Hepatocyte (in vitro differentiated cells): Measurements from ENCODE around the gene MAB21L4. TPM values are rescaled to one million over a fixed set of nuclear protein-coding genes. Genes with fewer than 3 reads are reported as not detected.

Experiments
- DNase-seq: peaks from one replicate; pipeline ENCODE4 v3.0.0-alpha.2; 2016; ENCODE audit warnings: low spot score
- H2AFZ ChIP-seq: fragments of 200-600 bp; sonication (generic); 2 replicates; pipeline ENCODE4 v1.6.0; 2016; ENCODE audit warnings: antibody characterized with exemption, mild to moderate bottlenecking
- H3K27ac ChIP-seq: fragments of 200-600 bp; sonication (generic); 2 replicates; pipeline ENCODE4 v1.5.1; 2016; ENCODE audit warnings: mild to moderate bottlenecking
- H3K27me3 ChIP-seq: fragments of 200-600 bp; sonication (generic); 2 replicates; pipeline ENCODE4 v1.6.1; 2016
- H3K36me3 ChIP-seq: fragments of 200-600 bp; sonication (generic); replicated peaks from 2 replicates; pipeline ENCODE4 v1.5.1; 2016; ENCODE audit warnings: low read depth; ENCODE audit not compliant: insufficient read depth
- H3K4me1 ChIP-seq: fragments of 200-600 bp; sonication (generic); 2 replicates; pipeline ENCODE4 v1.5.1; 2016; ENCODE audit warnings: mild to moderate bottlenecking, moderate library complexity; ENCODE audit not compliant: insufficient read depth
- H3K4me2 ChIP-seq: fragments of 200-600 bp; sonication (generic); 2 replicates; pipeline ENCODE4 v1.6.0; 2016
- H3K4me3 ChIP-seq: fragments of 200-600 bp; sonication (generic); 2 replicates; pipeline ENCODE4 v1.5.1; 2016; ENCODE audit warnings: mild to moderate bottlenecking
- H3K79me2 ChIP-seq: fragments of 200-600 bp; sonication (generic); 2 replicates; pipeline ENCODE4 v1.6.0; 2017; ENCODE audit warnings: mild to moderate bottlenecking
- H3K9me2 ChIP-seq: fragments of 200-600 bp; sonication (generic); replicated peaks from 2 replicates; pipeline ENCODE4 v1.6.0; 2017; ENCODE audit warnings: mild to moderate bottlenecking; ENCODE audit not compliant: insufficient read depth
- H3K9me3 ChIP-seq: fragments of 200-600 bp; sonication (generic); 2 replicates; pipeline ENCODE4 v1.5.1; 2016; ENCODE audit warnings: low read depth, mild to moderate bottlenecking
- H4K20me1 ChIP-seq: fragments of 200-600 bp; sonication (generic); 2 replicates; pipeline ENCODE4 v1.6.0; 2016; ENCODE audit warnings: mild to moderate bottlenecking; ENCODE audit not compliant: insufficient read depth, poor library complexity, severe bottlenecking
- EZH2 ChIP-seq: fragments of 200-600 bp; sonication (generic); IDR thresholded peaks from 2 replicates; pipeline ENCODE4 v1.6.1; 2016; ENCODE audit warnings: antibody characterized with exemption, mild to moderate bottlenecking, borderline replicate concordance
- EZH2phosphoT487 ChIP-seq: fragments of 200-600 bp; sonication (generic); IDR thresholded peaks from one replicate; pipeline ENCODE4 v1.6.1; 2018; ENCODE audit warnings: antibody characterized with exemption, mild to moderate bottlenecking, low read depth, moderate library complexity; ENCODE audit not compliant: unreplicated experiment, severe bottlenecking
- WGBS: methylation state at CpG from one replicate; pipeline ENCODE4 v1.1.6; 2016; ENCODE audit warnings: low lambda C conversion rate; ENCODE audit errors: missing lambda C conversion rate; 5-methylcytosine and 5-hydroxymethylcytosine counted together
- polyA plus RNA-seq: library from polyadenylated mRNA; unstranded; fragments of >200 nt; fragmentation: Nextera tagmentation; extraction: Ambion mirVana; gene quantifications from 2 replicates; pipeline ENCODE4 v1.2.1, GENCODE V29; 2016
- total RNA-seq: library from RNA; depleted of rRNA; stranded (reverse); fragments of >200 nt; gene quantifications from 2 replicates; pipeline ENCODE4 v1.2.3, GENCODE V29; 2014
- TF ChIP-seq, protein P1 (sequence below): fragments of 200-600 bp; sonication (generic); IDR thresholded peaks from 2 replicates; pipeline ENCODE4 v1.5.1; 2016; ENCODE audit warnings: antibody characterized with exemption, mild to moderate bottlenecking; ENCODE audit not compliant: poor library complexity

Gene MAB21L4
- total and polyA plus RNA-seq, 2 experiments from 2014 or later = 11.5 to 34.5 TPM

DNA sequence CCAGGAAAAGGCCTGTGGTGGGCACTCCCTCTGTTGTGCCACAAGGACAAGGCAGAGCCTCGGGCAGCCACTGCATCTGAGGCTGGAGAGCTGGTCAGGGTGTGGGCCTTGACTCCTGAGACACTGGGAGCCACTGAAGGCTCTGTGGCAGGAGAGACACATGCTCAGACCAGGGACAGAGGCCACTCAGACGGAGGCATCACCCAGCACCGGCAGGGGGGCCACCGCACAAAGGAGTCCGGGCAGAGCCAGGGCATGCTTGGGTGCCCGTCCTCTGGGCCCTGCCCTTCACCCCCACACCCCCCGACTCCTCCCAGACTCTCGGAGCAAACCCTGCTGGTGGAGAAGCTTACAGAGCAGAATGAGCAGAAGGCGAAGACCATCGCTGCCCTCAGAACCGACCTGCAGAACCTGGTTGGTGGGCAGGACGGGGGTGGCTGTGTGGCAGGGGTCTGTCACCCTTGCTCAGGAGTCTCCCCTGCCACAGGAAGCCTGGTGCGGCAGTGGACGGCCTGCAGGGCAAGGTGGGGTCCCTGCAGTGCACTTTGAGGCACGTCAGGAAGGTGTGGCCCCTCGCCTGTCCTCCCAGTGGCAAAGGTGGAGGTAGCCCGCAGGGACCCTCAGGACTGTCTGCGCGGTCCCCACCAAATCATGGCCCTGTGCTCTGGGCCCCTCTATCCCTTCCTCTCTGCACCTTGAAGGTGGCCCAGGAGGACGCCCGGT is 36.2 kb upstream of the MAB21L4 start:
- Histone ChIP-seq H3K9me3 (no peaks in the 10 kb centered on the region), H3K4me1 (no peaks in the 10 kb centered on the region), H2AFZ (no peak overlapping the region), H3K4me3 (no peak overlapping the region), H3K36me3 (no peaks in the 10 kb centered on the region), H3K27ac (no peak overlapping the region), H3K79me2 (no peaks in the 10 kb centered on the region), H3K4me2 (no peak overlapping the region), H3K27me3 (no peaks in the 10 kb centered on the region), H3K9me2 (no peaks in the 10 kb centered on the region), H4K20me1 (no peaks in the 10 kb centered on the region)
- 93% methylated on average over 21 of the region's 21 CpGs for WGBS
- no peak for DNase-seq
- TF ChIP-seq EZH2 (no peak), EZH2phosphoT487 (no peak)
- TF ChIP-seq, protein P1, sequence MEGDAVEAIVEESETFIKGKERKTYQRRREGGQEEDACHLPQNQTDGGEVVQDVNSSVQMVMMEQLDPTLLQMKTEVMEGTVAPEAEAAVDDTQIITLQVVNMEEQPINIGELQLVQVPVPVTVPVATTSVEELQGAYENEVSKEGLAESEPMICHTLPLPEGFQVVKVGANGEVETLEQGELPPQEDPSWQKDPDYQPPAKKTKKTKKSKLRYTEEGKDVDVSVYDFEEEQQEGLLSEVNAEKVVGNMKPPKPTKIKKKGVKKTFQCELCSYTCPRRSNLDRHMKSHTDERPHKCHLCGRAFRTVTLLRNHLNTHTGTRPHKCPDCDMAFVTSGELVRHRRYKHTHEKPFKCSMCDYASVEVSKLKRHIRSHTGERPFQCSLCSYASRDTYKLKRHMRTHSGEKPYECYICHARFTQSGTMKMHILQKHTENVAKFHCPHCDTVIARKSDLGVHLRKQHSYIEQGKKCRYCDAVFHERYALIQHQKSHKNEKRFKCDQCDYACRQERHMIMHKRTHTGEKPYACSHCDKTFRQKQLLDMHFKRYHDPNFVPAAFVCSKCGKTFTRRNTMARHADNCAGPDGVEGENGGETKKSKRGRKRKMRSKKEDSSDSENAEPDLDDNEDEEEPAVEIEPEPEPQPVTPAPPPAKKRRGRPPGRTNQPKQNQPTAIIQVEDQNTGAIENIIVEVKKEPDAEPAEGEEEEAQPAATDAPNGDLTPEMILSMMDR = no peak

DNA sequence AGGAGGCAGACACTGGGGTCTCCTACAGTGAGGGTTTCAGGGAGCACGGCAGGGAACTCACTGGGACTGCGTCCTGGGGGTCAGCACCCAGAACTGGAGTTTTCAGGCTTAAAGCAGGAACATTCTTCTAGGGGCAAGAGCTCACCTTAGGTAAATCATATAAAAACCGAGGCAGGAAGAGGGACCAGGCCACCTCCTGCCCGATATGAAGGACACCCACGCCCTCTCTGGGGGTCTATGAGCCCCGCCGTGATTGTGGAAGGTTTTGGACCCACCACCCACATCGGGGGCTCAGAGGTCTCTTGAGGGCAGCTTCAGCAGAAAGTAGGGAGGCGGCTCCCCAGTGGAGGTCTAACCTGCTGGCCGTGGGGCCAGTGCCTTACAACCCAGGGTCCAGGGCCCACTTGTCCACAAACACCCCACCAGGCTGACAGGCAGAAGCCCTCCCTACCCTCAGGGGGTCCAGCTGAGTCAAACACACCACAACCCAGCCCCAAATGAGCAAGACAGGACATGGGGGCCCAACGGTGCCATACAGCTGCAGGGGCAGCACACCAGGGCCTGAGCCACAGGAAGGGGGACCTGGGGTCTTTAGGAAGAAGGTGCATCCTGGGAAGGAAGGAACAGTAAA is 35.5 kb upstream of the MAB21L4 start:
- no peaks in the 10 kb centered on the region for H3K4me1 ChIP-seq
- 87% methylated on average over 11 of the region's 11 CpGs for WGBS
- DNase-seq = no peak

GRCh38 chr2:240930631-240931318 is 34.8 kb upstream of the MAB21L4 start:
- DNase-seq = no peak
- Histone ChIP-seq H3K4me3 (no peak overlapping the region), H3K9me3 (no peaks in the 10 kb centered on the region), H3K4me1 (no peaks in the 10 kb centered on the region), H3K27me3 (no peaks in the 10 kb centered on the region), H3K4me2 (no peak overlapping the region), H3K79me2 (no peaks in the 10 kb centered on the region), H2AFZ (no peak overlapping the region), H4K20me1 (no peaks in the 10 kb centered on the region), H3K36me3 (no peaks in the 10 kb centered on the region), H3K27ac (no peak overlapping the region), H3K9me2 (no peaks in the 10 kb centered on the region)
- 91% methylated on average over 26 of the region's 26 CpGs for WGBS
- TF ChIP-seq EZH2phosphoT487 (no peak), EZH2 (no peak)
- TF ChIP-seq, protein P1 = no peak

More for the DNA sequence above, 35.5 kb upstream of the MAB21L4 start:
- Histone ChIP-seq H3K27me3 (no peaks in the 10 kb centered on the region), H3K4me3 (no peak overlapping the region), H3K4me2 (no peak overlapping the region), H3K9me3 (no peaks in the 10 kb centered on the region), H3K27ac (no peak overlapping the region), H4K20me1 (no peaks in the 10 kb centered on the region), H3K79me2 (no peaks in the 10 kb centered on the region), H3K36me3 (no peaks in the 10 kb centered on the region), H3K9me2 (no peaks in the 10 kb centered on the region), H2AFZ (no peak overlapping the region)
- TF ChIP-seq EZH2 (no peak), EZH2phosphoT487 (no peak)
- TF ChIP-seq, protein P1 = no peak
